ENCODE measurements around the gene OR8B8. TPM values are rescaled to one million over a fixed set of nuclear protein-coding genes. Genes with fewer than 3 reads are reported as not detected.

The OR8B8 gene
- total RNA-seq, 1 experiment from 2014 or later = not detected

DNA sequence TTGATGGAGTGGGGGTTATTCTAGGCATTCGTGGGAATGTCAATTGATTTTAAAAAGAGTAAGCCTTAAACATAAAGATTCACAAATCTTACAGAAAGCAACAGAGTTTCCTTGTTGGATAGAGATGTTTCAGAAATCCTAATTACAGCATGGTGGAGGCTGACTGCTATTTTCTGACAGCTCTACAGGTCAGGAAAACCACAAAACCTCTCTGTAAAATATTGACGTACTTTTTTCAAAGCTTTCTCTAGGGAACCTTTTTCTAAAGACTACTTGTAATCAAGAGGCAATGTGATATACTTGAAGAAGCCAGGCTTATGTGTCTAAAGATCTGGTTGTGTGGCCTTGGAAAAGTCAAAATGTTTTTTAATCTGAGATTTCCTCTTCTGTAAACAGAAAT, 9.1 kb upstream of the OR8B8 start:
- no peaks in the 10 kb centered on the region for H3K36me3 ChIP-seq (ENCODE audit: control insufficient read depth in 1 of 2, insufficient read depth in 2 of 2, low read length in 2 of 2)
- no TSS peak for BruUV-seq (replicated peaks)
- H3K9ac ChIP-seq (ENCODE audit: low read length) = no peak overlapping the region
- ChIA-PET CTCF (no interaction called here), RAD21 (ENCODE audit: low non-redundant PET in 1 of 2, low total read pairs in 2 of 2, uncharacterized antibody in 2 of 2, unreplicated experiment in 2 of 2) (no interaction called here), POLR2A (no interaction called here)
- peaks cover 18% of the 10 kb centered on the region; the same call in 1 of the 2 replicates for H3K27me3 ChIP-seq (ENCODE audit: insufficient read depth, low read length)
- no peak overlapping the region for H3K4me3 ChIP-seq (replicated peaks in 1 of 2; ENCODE audit: low read depth in 1 of 2, low read length in 2 of 2)
- no peaks in the 10 kb centered on the region for H3K9me3 ChIP-seq (ENCODE audit: control insufficient read depth in 1 of 2, insufficient read depth in 1 of 2, low read depth in 1 of 2, low read length in 2 of 2)
- intact Hi-C loops (cut with micrococcal nuclease) = no loop called here
- ATAC-seq = no peak
- H4K20me1 ChIP-seq (ENCODE audit: insufficient read depth) = no peaks in the 10 kb centered on the region
- H3K4me2 ChIP-seq (ENCODE audit: low read length) = no peak overlapping the region
- H3K27ac ChIP-seq (ENCODE audit: low read depth, low read length) = no peak overlapping the region
- no peak overlapping the region for H2AFZ ChIP-seq (ENCODE audit: low read depth, low read length, poor library complexity, severe bottlenecking)
- no peaks in the 10 kb centered on the region for H3K9me2 ChIP-seq (ENCODE audit: insufficient read depth)
- no peaks in the 10 kb centered on the region for H3K4me1 ChIP-seq (ENCODE audit: control insufficient read depth in 1 of 2, insufficient read depth in 2 of 2, low read length in 2 of 2)
- H3K79me2 ChIP-seq (ENCODE audit: insufficient read depth, low read length) = no peaks in the 10 kb centered on the region
- no peak for TF ChIP-seq EZH2 (IDR thresholded peaks at IDR 0.05)
- TF ChIP-seq SP1 (IDR thresholded peaks at IDR 0.05; ENCODE audit: low read depth) = no peak
- TF ChIP-seq, protein P1, sequence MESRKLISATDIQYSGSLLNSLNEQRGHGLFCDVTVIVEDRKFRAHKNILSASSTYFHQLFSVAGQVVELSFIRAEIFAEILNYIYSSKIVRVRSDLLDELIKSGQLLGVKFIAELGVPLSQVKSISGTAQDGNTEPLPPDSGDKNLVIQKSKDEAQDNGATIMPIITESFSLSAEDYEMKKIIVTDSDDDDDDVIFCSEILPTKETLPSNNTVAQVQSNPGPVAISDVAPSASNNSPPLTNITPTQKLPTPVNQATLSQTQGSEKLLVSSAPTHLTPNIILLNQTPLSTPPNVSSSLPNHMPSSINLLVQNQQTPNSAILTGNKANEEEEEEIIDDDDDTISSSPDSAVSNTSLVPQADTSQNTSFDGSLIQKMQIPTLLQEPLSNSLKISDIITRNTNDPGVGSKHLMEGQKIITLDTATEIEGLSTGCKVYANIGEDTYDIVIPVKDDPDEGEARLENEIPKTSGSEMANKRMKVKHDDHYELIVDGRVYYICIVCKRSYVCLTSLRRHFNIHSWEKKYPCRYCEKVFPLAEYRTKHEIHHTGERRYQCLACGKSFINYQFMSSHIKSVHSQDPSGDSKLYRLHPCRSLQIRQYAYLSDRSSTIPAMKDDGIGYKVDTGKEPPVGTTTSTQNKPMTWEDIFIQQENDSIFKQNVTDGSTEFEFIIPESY (IDR thresholded peaks at IDR 0.05; ENCODE audit: extremely low read depth, insufficient replicate concordance, low read length) = no peak
- no peak for TF ChIP-seq ZNF274 (IDR thresholded peaks at IDR 0.05; ENCODE audit: low read depth, low read length)
- TF ChIP-seq CEBPB (IDR thresholded peaks at IDR 0.05; ENCODE audit: low read depth) = no peak
- TF ChIP-seq YY1 (IDR thresholded peaks at IDR 0.05; ENCODE audit: extremely low read depth, insufficient replicate concordance, low read depth, low read length) = no peak
- TF ChIP-seq, protein P2, sequence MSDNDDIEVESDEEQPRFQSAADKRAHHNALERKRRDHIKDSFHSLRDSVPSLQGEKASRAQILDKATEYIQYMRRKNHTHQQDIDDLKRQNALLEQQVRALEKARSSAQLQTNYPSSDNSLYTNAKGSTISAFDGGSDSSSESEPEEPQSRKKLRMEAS (IDR thresholded peaks at IDR 0.05) = no peak
- TF ChIP-seq EGR1 (IDR thresholded peaks at IDR 0.05; ENCODE audit: low read depth) = no peak
- no peak for TF ChIP-seq RAD21 (IDR thresholded peaks at IDR 0.05; ENCODE audit: low read depth)
- no peak for DNase-seq (ENCODE audit: low read depth, low spot score)

Measured in HCT116 (cell line).